Right lobe of liver (tissue), 4 donors: Measurements from ENCODE around the gene INPP5A.

Experiments used
- CTCF ChIP-seq, 4 donors: fragments of 200-600 bp in 3 of 4; fragments of 450-650 bp in 1 of 4; IDR thresholded peaks; one replicate each; pipeline versions ENCODE4 v1.5.1 to v1.8.0; 2016 to 2022; ENCODE audit warnings: antibody characterized with exemption in 4 of 4, mild to moderate bottlenecking in 2 of 4
- POLR2A ChIP-seq: fragments of 450-650 bp; IDR thresholded peaks from one replicate; pipeline ENCODE4 v1.6.1; 2017; ENCODE audit warnings: antibody characterized with exemption, mild to moderate bottlenecking
- donor health status: DM: no; HTN: no; CAD: no.
- donor health status: DM: no; HTN: no; CAD: no.
- donor health status: DM: no; HTN: yes; CAD: no.

- TF ChIP-seq CTCF (IDR thresholded peaks at IDR 0.05) (no peak), POLR2A (no peak)
Observed at GRCh38 chr10:132584081-132584480, 46.5 kb downstream of the INPP5A start.
